ENCODE measurements around the gene RGPD3. TPM values are rescaled to one million over a fixed set of nuclear protein-coding genes. Genes with fewer than 3 reads are reported as not detected.
"Not testable (repeated sequence)": the region's sequence is repeated elsewhere in the genome, so short reads cannot be mapped to it uniquely, and the experiment has no call there.

RGPD3 gene
- total and polyA plus RNA-seq, 10 of the 15 experiments (the other 5 are each of a cell fraction or from before 2014, with no cell fraction given) = 0.03 to 0.44 (median 0.09) TPM

GRCh38 chr2:106390680-106391079 is 77.5 kb downstream of the RGPD3 start:
- H3K9me3 ChIP-seq (replicated peaks; ENCODE audit: control insufficient read depth, insufficient read depth, low read length); POLR2A ChIA-PET; H3K4me1 ChIP-seq (ENCODE audit: control insufficient read depth, insufficient read depth, low read length); DNase-seq (ENCODE audit: low read depth, low spot score); H2AFZ ChIP-seq (ENCODE audit: control insufficient read depth, low read depth, low read length); CTCF ChIA-PET; H4K20me1 ChIP-seq (ENCODE audit: control insufficient read depth, insufficient read depth); in situ Hi-C loops (cut with MboI); H3K4me3 ChIP-seq; RAD21 ChIA-PET (ENCODE audit: unreplicated experiment); ATAC-seq; H3K27ac ChIP-seq (ENCODE audit: control insufficient read depth, insufficient read depth); H3K27me3 ChIP-seq (replicated peaks in 1 of 2; ENCODE audit: control insufficient read depth in 2 of 2, insufficient read depth in 2 of 2, low read length in 1 of 2); H3K79me2 ChIP-seq (ENCODE audit: control insufficient read depth, insufficient read depth, low read length); BruUV-seq (replicated peaks); H3K36me3 ChIP-seq (ENCODE audit: control insufficient read depth in 2 of 2, insufficient read depth in 2 of 2, low read length in 1 of 2); FAIRE-seq; H3K9ac ChIP-seq (ENCODE audit: control insufficient read depth, insufficient read depth, low read length); H3K4me2 ChIP-seq (ENCODE audit: control insufficient read depth, insufficient read depth); intact Hi-C loops (cut with micrococcal nuclease; ENCODE audit: unreplicated experiment); SMC1A ChIA-PET (ENCODE audit: uncharacterized antibody, unreplicated experiment): not testable (repeated sequence)
- 31% methylated on average over 5 of the region's 5 CpGs for WGBS (ENCODE audit: insufficient coverage, insufficient replicate concordance, low lambda C conversion rate, missing lambda C conversion rate)

GRCh38 chr2:106388814-106389410 is 79.3 kb downstream of the RGPD3 start:
- WGBS (ENCODE audit: insufficient coverage, insufficient replicate concordance, low lambda C conversion rate, missing lambda C conversion rate) = 5% methylated on average over 7 of the region's 7 CpGs
- ATAC-seq; intact Hi-C loops (cut with micrococcal nuclease; ENCODE audit: unreplicated experiment); H3K9ac ChIP-seq (ENCODE audit: control insufficient read depth, insufficient read depth, low read length); CTCF ChIA-PET; FAIRE-seq; SMC1A ChIA-PET (ENCODE audit: uncharacterized antibody, unreplicated experiment); H3K36me3 ChIP-seq (ENCODE audit: control insufficient read depth in 2 of 2, insufficient read depth in 2 of 2, low read length in 1 of 2); H4K20me1 ChIP-seq (ENCODE audit: control insufficient read depth, insufficient read depth); H3K4me1 ChIP-seq (ENCODE audit: control insufficient read depth, insufficient read depth, low read length); DNase-seq (ENCODE audit: low read depth, low spot score); POLR2A ChIA-PET; H3K4me3 ChIP-seq; H3K27me3 ChIP-seq (replicated peaks in 1 of 2; ENCODE audit: control insufficient read depth in 2 of 2, insufficient read depth in 2 of 2, low read length in 1 of 2); H3K4me2 ChIP-seq (ENCODE audit: control insufficient read depth, insufficient read depth); H3K27ac ChIP-seq (ENCODE audit: control insufficient read depth, insufficient read depth); BruUV-seq (replicated peaks); H3K9me3 ChIP-seq (replicated peaks; ENCODE audit: control insufficient read depth, insufficient read depth, low read length); in situ Hi-C loops (cut with MboI); H2AFZ ChIP-seq (ENCODE audit: control insufficient read depth, low read depth, low read length); RAD21 ChIA-PET (ENCODE audit: unreplicated experiment); H3K79me2 ChIP-seq (ENCODE audit: control insufficient read depth, insufficient read depth, low read length): not testable (repeated sequence)

- H3K36me3 ChIP-seq (ENCODE audit: control insufficient read depth in 2 of 2, insufficient read depth in 2 of 2, low read length in 1 of 2); H3K9ac ChIP-seq (ENCODE audit: control insufficient read depth, insufficient read depth, low read length); H3K4me2 ChIP-seq (ENCODE audit: control insufficient read depth, insufficient read depth); H3K27ac ChIP-seq (ENCODE audit: control insufficient read depth, insufficient read depth); H3K79me2 ChIP-seq (ENCODE audit: control insufficient read depth, insufficient read depth, low read length); H3K9me3 ChIP-seq (replicated peaks; ENCODE audit: control insufficient read depth, insufficient read depth, low read length); DNase-seq (ENCODE audit: low read depth, low spot score); SMC1A ChIA-PET (ENCODE audit: uncharacterized antibody, unreplicated experiment); CTCF ChIA-PET; H3K4me1 ChIP-seq (ENCODE audit: control insufficient read depth, insufficient read depth, low read length); POLR2A ChIA-PET; RAD21 ChIA-PET (ENCODE audit: unreplicated experiment); FAIRE-seq; BruUV-seq (replicated peaks); in situ Hi-C loops (cut with MboI); intact Hi-C loops (cut with micrococcal nuclease; ENCODE audit: unreplicated experiment); ATAC-seq; H4K20me1 ChIP-seq (ENCODE audit: control insufficient read depth, insufficient read depth); H3K27me3 ChIP-seq (replicated peaks in 1 of 2; ENCODE audit: control insufficient read depth in 2 of 2, insufficient read depth in 2 of 2, low read length in 1 of 2); H2AFZ ChIP-seq (ENCODE audit: control insufficient read depth, low read depth, low read length); H3K4me3 ChIP-seq: not testable (repeated sequence)
- WGBS (ENCODE audit: insufficient coverage, insufficient replicate concordance, low lambda C conversion rate, missing lambda C conversion rate) = 55% methylated on average over 8 of the region's 8 CpGs
Measured at GRCh38 chr2:106384548-106384947, 83.7 kb downstream of the RGPD3 start.

DNA sequence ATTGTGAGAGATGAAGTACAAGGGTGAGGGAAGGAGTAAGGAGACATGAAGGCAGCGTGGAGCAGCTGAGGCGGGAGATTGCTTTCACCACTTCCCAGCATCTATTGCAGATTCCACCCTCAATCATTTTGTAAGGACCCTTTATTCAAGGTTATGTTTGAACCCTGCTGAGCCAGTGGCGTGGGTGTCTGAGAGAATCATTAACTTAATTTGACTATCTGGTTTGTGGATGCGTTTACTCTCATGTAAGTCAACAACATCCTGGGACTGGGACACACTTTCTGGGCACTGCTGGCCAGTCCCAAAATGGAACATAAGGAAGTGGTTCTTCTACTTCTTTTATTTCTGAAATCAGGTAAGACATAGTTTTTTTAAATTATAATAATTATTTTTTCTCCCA is 86.3 kb downstream of the RGPD3 start:
- RAD21 ChIA-PET (ENCODE audit: unreplicated experiment); H3K27ac ChIP-seq (ENCODE audit: control insufficient read depth, insufficient read depth); H3K4me1 ChIP-seq (ENCODE audit: control insufficient read depth, insufficient read depth, low read length); FAIRE-seq; intact Hi-C loops (cut with micrococcal nuclease; ENCODE audit: unreplicated experiment); DNase-seq (ENCODE audit: low read depth, low spot score); CTCF ChIA-PET; H3K9ac ChIP-seq (ENCODE audit: control insufficient read depth, insufficient read depth, low read length); SMC1A ChIA-PET (ENCODE audit: uncharacterized antibody, unreplicated experiment); H4K20me1 ChIP-seq (ENCODE audit: control insufficient read depth, insufficient read depth); H3K36me3 ChIP-seq (ENCODE audit: control insufficient read depth in 2 of 2, insufficient read depth in 2 of 2, low read length in 1 of 2); H3K27me3 ChIP-seq (replicated peaks in 1 of 2; ENCODE audit: control insufficient read depth in 2 of 2, insufficient read depth in 2 of 2, low read length in 1 of 2); in situ Hi-C loops (cut with MboI); H3K9me3 ChIP-seq (replicated peaks; ENCODE audit: control insufficient read depth, insufficient read depth, low read length); H3K4me3 ChIP-seq; ATAC-seq; H3K4me2 ChIP-seq (ENCODE audit: control insufficient read depth, insufficient read depth); H3K79me2 ChIP-seq (ENCODE audit: control insufficient read depth, insufficient read depth, low read length); H2AFZ ChIP-seq (ENCODE audit: control insufficient read depth, low read depth, low read length); BruUV-seq (replicated peaks); POLR2A ChIA-PET: not testable (repeated sequence)
- 37% methylated on average over 4 of the region's 4 CpGs for WGBS (ENCODE audit: insufficient coverage, insufficient replicate concordance, low lambda C conversion rate, missing lambda C conversion rate)
